Right kidney (tissue), 1 donor: ENCODE measurements around the gene HOXB2.
A peak's percentile ranks its signal among the peaks of the same experiment; 100 is the strongest.

Source experiments
- DNase-seq: peaks from one replicate; pipeline ENCODE4 v3.0.0-alpha.2; 2016

HOXB2 gene

DNA sequence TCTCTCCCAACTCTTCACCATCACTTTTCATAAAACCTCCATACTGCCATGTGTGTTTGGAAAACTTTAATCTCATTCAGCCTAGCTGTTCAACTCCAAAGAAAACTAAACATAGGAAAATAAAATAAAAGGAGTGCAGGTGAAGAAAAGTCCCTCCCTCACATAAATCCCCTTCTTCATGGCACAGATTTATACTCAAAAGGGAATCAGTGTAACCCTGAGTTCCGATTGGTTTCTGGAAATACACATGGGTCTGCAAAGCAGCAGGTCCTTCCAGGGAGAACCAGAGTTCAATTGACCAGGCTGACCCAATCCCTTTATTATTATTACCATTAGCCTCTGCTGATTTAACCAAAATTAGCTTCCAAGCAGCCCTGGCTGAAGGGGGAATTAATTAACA lies 8.9 kb upstream of the HOXB2 start:
- DNase-seq, result peak; percentile 59

DNA sequence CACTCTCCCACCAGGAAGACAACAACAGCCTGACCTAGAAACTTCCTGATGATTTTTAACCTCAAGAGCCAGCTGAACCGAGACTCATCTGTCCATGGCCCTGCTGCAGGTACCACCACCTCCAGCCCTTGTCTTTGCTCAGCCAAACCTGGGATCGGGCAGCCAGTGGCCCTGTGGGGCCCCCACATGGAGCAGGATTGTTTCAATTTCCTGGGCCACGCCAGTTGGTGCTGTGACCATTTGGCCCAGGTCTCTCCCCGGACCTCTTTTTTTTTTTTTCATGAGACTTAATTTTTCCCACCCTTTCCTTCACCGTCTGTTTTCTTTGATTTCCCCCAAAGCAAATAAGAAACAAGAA lies 8.3 kb upstream of the HOXB2 start:
- DNase-seq, result no peak

DNA sequence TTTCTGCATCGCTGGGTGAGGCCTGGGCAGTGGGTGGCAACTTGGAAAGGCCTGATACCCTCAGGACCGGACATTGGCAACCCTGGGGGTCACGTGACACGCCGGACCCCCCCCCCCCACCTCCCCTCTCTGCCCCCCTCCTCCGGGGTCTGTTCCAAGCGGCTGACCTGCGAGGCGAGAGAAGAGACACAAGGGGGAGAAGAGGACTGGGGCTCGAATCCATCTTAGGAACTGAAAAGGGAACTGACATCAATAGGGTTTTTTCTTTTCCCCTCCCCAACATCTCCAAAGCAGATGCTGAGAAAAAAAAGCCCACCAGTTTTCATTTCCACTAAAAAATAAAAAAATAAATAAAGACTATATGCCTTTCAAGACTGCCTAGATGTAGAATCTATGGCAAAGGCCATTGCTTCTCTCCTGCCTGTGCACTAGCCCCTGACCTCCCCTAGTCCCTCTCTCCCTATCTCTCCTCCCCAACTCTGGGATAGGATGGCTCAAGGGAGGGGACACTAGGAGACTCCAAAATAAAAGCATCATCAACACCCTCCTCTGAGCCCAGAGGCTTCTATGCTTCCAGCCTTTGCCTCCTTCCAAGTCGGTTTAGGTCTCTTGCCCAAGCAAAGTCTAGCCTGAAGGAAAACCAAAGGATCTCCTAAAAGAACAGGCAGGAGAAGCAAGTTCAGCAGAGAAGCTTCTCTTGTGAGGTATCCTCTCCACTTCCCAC lies 7.7 kb upstream of the HOXB2 start:
- DNase-seq, result peak; percentile 77

DNA sequence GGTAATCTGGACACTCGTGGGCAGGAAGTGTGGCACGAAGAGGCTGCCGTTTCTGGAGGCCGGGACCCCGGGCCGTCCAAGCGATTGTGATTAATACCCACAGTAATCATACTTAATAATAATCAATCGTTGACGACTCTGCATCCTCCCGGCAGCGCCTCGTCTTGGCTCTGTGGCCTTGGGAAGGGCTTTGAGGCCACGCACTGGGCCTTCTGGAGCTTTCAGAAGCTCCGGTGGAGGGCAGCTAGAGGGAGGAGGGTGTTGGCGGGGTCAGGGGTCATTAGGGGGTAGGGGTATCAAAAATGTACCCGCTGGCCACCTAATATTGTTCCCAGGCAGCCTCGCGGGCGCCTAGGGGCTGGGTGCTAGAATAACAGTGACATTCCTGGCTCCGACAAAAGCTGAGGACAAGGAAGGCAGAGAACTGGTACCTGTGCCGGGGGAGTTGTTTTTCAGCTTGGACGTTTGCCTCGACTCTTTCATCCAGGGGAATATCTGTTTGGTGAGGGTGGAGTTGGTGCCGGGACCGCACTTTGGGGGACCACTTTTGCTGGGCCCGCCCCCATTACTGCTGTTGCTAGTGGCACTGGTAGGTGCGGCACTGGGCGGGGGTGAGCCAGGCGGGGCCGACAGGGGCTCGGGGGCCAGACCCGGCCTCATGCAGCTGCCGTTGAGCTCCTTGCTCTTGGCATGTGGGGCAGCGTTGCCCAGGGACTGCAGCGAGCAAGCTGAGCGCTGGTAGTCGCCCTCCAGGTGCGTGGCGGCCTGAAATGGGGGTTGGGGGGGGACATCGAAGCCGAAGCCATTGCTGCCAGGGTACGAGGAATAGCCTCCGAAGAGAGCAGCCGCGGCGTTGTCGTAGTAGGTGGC lies 6.9 kb upstream of the HOXB2 start:
- DNase-seq, result peak; percentile 67

- DNase-seq, result no peak
Measured at GRCh38 chr17:48551214-48551555, 6.3 kb upstream of the HOXB2 start.

DNA sequence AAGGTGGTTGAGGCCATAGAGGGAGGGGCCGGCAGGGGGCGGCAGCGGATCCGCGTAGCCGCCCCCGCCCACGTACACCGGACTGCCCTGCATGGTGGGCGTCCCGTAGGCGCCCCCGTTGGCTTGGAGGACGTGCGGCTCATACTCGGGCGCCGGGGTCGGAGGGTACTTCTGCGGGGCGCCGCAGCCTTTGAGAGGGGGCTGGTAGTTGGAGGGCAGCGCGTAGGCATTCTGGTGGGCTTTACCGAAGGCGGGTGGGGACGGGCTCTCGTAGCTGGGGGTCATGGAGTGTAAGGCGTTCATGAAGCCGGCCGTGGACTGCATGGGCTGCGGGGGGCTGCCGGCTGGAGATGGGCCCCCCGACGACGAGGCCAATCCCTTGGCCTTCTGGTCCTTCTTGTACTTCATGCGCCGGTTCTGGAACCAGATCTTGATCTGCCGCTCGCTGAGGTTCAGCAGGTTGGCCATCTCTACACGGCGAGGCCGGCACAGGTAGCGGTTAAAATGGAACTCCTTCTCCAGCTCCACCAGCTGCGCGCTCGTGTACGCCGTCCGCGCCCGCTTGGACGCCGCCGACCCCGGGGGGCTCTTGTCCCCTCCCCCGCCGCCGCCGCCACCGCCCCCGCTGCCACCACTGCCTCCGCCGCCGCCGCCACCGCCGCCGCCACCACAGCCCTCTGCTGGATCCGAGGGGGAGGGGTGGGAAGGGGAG lies 5.7 kb upstream of the HOXB2 start:
- DNase-seq, result peak; percentile 72

DNA sequence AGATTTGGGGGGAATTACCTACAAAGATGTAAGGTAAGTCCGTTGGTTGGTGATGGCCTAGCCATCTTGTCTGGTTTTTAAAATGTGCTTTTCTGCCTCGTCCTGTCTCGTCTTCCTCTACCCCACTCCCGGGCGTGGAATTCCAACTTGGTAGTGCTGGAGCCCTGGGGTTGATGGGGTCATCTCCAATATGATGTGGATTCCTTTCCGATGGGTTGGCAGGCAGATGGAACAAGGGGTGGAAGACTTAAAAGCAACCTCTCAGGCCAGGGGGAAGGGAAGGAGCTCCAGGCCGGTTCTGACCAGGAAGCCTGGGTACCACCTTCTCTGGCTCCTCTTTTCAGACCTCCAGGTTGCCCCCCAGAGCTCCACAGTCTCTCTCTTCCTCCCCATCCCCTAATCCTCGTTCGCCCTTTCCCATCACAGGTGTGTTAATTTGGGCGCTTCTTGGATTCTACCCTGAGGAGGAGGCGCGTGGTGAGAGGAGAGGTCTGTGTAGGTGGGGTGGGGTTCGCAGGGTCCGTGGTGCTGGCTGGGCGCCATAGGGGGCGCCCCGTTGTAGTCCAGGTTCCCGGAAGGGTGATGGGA lies 5.1 kb upstream of the HOXB2 start:
- no peak for DNase-seq

DNA sequence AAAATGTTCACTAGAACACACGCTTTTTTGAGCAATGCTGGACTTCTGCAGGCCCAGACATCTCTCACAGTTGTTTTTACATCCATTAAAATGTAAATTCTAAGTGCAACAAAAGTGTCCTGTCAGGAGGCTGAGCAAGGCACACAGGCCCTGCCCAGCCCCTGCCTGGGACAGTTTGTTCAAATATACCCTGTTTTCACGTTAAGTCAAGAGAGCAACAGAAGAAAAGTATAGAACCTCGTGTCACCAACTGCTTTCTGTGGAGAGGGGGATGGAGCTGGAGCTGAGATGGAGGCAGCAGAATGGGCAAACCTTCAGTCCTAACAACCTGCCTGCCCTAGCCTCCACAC lies 4.3 kb upstream of the HOXB2 start:
- DNase-seq, result peak; percentile 45

GRCh38 chr17:48548523-48549280 lies 3.8 kb upstream of the HOXB2 start:
- DNase-seq, result peak; percentile 50

DNA sequence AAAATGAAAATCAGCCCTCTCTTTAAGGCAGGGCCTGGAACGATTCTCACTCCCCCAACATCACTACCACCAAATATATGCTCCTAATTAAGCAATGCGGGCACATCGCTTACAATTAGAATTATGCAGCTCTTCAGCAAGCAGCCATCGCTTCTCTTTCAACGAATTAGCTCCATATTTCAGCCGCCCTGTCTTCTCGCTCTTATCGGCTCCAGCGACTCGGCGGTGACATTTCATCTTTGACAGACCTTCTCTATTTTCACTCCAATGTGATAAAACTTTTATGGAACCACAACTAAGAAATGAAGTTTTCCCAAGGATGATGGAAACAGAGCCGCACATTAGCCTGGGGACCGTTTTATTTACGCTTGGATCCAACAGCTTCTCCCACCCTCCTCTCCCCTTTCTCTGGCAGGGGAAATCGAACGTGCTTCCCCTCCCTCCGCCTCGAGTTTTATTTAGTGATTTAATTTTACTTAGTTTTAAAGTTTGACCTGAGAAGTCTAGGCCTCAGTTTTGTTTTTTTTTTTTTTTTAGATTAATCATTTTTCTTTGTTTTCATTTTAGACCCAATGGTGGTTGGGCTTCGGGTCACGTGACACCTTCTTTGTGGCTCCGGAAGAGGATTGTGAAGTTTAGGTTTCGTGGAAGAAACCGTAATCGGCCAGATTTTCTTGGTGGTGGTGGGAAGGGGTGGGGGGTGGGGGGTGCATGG lies 3.1 kb upstream of the HOXB2 start:
- no peak for DNase-seq

DNA sequence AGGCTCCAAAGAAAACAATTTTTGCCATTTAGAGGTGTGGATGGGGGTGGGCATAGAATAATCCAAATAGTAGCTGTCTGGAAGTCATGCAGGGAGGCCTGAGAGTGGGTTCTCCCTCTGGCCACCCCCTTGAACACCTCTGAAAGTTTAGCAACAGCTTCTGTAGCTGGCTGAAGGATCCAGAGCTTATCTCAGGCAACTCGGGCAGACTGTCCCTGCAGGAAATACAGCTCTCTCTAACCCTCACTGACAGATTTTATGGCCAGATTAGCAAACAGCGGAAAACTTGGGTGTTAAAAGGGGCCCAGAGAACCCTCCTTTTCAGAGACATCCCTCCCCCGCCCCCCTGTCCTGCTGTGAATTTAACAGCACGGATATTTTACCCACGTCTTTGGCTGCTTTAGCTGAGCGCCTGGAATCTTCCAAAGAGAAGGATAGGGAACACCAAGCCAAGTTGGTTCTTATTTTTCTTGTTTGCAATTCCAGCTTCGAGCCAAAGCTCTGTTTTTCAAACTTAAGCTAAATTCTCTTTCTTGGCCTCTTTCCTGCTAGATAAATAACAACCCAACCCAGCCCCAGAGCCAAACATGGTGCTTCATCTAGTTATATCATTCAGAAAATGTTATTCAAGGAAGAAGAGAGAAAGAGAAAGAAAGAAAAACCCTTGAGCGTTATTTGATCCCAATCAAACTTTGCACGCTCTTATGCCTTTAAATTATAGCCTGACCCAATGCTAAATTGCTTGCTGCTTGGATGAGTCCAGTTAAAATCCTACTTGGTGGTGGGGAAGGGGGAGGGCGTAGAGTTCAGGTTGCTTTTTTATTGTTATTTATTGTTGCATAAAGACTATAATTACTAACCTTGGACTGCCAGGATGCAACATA lies 2.3 kb upstream of the HOXB2 start:
- peak; percentile 76 for DNase-seq

DNA sequence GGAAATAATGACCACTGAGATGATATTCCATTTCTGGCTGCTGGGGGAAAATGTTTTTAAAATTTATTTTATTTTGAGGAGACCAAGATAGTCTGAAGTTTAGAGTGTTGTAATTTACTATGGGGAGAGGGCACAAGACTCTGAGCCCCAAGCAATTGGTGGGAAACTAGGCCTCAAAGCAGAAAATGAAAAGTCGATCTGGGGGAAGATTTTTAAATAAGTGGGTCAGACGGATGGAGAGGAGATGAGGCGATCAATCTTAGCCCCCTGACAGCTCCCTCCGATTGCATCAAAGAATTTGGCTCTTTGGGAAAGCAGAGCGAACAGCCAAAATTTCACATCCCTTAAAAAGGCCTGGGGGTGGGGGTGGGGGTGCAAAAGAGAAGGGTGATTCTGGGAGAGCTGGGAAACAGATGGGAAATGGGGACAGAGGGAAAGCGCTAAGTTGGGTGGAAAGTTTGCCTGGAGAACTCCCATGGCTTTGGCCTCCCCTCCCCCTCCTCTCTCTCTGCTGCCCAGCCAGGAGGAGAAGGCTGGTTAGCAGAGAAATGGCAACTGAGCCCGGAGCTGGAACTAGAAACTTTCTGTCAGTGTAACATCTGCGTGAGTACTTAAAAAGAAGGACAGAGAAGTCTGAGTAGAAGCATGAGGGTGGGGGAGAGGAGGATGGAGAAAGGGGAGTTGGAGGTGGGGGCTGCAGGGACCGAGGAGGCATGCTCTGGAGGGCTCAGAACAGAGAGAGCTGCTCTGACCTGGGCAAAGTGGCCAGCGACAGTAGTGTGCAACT lies 1.4 kb upstream of the HOXB2 start:
- DNase-seq, result peak; percentile 69

DNA sequence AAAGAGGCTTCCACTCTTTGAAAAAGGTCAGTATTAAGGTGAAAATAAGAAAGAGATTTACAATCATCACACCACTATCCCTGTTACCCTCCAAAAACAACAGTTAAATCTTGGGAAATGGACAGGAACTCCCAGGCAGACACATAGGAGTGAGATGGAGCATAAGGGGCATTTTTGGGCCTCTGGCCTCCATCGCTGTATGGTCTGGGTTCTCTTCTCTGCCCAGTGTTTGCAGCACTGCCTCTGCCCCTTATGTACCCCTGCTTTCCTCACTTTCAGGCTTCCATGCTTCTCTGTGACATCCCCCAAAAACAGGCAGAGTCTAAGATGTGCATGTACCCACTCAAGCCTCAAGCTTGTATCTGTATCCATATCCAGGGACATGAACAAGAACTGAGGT lies 630 bp upstream of the HOXB2 start:
- DNase-seq, result no peak

GRCh38 chr17:48544349-48545021 lies 424 bp downstream of the HOXB2 start:
- peak; percentile 78 for DNase-seq

DNA sequence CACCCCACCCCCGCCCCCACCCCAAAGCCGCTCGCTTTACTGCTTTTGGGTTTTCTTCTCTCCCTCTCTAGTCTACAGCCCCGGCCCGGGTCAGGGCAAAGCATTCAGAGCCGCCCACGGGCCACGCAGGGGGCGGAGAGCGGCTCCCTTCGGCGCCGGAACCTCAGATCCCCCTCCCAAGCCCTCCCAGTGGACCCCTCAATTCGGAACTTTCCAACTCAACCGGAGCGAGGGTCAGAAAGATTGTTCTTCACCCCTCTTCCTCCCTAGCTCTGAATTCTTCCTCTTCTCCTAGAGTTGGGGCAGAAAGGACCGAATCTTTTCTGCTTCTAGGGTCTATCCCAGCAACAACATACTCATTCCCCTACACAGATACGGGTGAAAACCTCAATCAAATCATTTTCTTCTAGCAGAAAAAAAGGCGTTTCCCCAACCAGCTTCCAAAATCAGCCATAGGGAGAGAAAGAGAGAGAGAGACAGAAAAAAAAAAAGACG lies 1.0 kb downstream of the HOXB2 start:
- DNase-seq, result peak; percentile 79

DNA sequence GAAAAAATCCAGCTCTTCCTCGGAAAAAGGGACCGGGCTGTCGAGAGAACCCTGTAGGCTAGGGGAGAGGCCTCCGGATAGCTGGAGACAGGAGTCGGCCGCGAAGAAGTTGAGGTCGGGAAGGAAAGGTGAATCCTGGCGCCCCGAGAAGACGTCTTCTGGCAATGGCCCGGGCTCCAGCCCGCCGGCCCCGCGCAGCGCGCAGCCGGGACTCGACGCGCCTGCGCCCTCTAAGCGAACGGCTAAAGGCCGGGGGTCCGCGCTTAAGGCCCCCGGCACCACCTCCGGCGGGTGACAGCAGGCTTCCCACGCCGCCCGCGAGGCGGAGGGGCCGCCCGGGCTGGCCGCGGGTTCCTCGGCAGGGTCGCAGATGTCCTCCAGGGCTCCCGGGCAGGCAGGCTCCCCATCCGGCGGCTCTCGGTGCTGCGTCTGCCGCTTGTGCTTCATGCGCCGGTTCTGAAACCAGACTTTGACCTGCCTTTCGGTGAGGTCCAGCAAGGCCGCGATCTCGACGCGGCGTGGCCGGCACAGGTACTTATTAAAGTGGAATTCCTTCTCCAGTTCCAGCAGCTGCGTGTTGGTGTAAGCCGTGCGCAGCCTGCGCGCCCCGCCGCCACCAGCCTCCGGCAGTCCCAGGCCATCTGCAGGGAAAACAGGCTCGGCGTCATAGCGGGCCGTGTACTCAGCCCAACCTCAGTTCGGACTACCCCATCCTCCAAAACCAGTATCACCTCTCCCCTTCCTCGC lies 1.6 kb downstream of the HOXB2 start:
- peak; percentile 94 for DNase-seq

GRCh38 chr17:48542698-48543106 lies 2.2 kb downstream of the HOXB2 start:
- DNase-seq, result no peak

DNA sequence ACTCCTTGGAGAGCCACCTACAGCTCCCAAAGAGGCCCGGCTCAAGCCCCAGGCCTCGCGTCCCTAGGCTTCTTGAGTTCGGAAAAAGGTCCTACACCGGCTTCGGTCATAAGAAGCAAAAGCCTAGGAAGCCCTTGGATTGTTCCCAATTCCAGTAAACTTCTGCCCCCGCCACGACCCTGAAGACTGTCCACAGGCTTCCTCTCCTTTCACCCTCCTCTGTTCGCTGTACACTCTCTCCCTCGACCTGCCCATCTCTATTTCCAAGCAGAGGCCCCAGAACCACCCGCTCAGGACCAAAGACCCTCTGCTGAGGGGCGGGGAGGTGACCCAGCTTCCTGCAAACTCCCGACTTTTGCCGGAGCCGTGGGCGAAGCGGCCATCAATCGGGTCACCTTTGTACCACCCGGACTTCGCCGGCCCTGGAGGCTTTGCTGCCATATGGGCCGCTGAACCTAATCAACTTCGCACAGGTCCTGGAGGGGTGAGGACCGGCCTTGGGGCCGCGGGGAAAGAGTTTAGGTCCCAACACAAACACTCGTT lies 2.7 kb downstream of the HOXB2 start:
- DNase-seq, result peak; percentile 87
